Activated T-helper 1 cell treated with Interleukin-2 at 50 U/mL for 16 hours (primary cell): ENCODE measurements around the gene PDRG1.
"Not testable (repeated sequence)": the region's sequence is repeated elsewhere in the genome, so short reads cannot be mapped to it uniquely, and the experiment has no call there.

ENCODE experiments used
- DNase-seq: peaks from one replicate; pipeline ENCODE4 v3.0.0-alpha.2; 2020; ENCODE audit warnings: low read depth

PDRG1 gene

DNA sequence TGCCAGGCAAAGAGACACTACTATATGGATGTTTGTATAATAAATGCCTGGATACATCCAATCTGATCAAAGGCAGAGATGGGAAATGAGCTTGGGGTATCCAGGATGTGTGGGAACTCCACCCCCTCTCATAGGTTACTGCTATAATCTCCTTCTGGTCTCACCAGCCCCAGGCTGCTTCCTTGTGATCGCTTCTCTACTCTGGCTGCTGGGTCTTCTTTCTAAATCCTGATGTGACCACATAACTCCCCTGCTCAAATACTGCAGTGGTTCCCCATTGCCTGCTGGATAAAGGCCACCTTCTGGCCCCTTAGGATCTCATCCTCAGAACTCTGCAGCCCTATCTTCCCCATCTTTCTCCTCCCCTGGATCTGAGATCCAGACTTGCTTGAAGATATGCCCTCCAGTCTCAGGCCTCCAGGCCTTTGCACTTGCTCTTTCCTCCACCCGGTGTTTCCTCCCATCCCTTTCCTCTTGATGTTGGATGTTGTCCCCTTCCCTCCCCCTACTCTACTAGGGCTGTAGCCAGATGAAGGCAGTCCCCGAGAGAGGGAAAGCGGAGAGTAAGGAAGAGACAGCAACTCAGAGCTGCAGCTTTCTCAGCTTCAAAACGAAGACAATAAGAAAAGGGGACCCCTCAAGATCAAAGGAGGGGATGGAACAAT, 15.3 kb upstream of the PDRG1 start:
- no peak for DNase-seq

DNA sequence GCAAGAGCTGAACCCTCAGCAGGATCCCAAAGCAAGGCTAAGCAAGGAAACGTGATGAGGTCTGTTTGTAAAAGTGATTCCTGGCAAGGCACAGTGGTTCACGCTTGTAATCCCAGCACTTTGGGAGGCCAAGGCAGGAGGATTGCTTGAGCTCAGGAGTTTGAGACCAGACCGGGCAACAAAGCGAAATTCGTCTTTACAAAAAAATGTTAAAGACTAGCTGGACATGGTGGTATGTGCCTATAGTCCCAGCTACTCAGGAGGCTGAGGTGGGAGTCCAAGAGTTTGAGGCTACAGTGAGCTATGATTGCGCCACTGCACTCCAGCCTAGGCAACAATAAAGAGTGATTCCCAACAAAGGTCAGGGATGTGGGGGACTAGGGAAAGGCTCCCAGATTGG, 12.0 kb upstream of the PDRG1 start:
- DNase-seq = no peak

GRCh38 chr20:31962761-31963160, 10.9 kb upstream of the PDRG1 start:
- DNase-seq = no peak

DNA sequence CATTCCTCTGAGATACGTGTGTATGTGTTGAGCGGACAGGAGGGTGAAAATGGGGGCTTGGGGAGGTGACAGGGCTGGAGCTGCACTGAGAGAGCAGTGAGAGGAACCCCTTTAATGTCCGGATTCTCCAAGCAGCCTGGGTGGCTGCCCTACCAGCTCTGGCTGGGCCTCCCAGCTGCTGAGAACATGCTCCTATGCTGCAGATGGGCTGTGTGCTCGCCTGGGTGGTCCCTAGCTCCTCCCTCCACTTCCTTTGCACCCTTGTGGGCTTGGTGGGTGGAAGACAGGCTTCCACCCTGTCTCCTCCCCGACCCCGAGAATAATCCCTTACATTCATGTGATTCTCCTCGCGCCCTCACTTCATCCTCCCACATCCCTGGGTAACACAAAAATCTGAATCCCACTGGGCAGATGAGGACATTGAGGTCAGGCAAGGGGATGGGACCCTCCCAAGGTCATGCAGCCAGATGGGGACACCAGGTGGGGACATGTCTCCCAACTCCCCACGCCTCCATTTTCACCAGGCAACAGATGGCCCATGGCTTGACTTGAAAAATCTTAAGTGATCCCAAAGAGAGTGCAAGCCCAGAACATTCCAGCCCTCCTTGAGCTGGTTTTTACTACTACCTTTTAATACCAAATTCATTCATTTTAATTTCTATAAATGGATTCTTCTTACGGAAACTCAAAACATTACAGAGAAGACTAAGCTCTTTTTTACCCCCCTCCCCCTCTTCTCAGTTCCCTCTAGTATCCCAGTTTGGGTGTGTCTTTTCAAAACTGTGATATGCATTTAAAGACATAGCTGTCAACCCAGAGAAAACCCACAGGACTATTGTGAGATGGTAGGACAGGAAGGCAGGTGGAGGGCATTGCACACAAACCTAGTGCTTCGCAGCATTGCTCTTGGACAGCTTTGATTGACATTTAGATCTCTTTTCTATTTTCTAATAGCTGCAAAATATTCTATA, 5.0 kb upstream of the PDRG1 start:
- no peak for DNase-seq

DNA sequence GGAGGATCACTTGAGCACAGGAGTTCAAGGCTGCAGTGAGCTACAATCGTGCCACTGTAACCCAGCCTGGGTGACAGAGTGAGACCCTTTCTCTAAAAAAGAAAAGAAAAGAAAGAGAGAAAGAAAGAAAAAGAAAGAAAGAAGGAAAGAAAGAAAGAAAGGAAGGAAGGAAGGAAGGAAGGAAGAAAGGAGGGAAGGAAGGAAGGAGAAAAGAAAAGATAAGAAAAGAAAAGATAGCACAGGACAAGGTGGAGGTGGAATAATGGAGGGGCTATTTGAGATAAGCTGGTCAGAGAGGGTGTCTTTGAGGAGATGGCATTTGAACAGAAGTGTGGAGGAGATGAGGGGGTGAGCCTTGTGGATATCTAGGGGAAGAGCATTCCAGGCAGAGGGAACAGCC, 2.7 kb upstream of the PDRG1 start:
- DNase-seq = no peak

GRCh38 chr20:31953556-31954148, 1.8 kb upstream of the PDRG1 start:
- DNase-seq = no peak

DNA sequence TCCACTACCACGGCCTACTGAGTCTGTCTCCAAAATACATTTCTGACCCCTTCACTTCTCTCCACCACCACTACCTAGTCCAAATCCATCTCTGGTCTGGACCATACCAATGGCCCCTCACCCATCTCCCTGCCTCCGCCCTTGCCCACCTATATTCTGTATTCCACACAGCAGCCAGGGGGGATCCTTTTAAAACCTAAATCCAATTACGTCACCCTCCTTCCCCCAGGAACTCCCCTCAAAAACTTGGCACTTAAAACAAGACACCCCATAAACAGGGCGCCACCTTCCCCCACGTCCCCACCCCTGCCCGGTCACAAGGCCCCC, 680 bp downstream of the PDRG1 start:
- no peak for DNase-seq

DNA sequence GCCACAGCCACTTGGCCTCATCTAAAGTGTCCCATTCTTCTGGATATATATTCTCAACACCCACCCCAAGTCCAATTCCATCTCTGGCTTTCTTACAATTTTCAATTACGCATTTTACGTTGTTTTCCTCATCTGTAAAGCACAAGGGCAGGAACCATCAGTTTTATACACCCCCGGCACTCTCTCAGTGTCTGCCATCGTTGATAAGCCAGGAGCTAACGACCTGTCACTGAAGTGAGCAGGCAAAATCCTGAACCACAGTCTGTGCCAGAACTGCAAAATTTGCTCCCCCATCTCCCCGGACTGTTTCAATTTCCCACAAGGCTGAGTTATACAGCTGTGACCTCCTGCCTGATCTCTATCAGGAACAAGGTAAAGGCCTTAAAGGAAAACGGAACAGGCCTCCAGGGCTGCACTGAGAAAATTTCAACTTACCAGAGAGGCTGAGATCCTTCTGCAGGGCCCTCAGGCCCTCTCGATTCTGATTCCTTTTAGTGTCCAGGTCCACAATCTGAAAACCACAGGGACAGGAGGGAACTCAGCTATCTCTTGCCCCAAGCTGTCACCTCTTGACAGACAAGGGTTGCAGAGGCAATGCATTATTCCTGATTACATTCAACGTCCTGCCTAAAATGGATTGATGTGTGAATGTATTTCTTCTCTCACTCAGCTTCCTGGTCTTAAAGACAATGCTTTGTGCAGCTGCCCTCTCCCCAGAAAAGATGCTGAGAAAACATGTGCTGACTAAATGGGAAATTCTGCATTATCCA, 1.8 kb downstream of the PDRG1 start:
- no peak for DNase-seq

GRCh38 chr20:31948008-31948407, 3.8 kb downstream of the PDRG1 start:
- DNase-seq = no peak

DNA sequence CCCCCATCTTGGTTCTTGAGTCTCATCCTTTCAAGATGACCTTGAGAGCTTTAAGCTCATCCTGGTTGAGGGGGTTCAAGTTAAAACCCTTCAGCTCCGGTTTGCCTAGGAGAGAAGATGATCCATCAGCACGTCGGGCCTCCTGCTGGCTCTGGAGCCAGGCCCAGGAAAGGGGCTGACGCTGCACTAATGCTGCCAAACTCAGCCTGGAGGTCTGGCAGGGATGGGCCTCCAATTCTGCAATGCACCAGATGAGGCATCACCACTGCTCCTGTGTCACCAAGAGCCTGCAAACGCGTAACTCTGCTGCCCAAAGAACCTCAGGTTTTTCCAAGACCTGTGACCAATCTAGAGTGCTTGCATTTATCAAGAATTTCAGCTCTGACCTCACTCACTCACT, 6.1 kb downstream of the PDRG1 start:
- no peak for DNase-seq

GRCh38 chr20:31945319-31945718, 6.5 kb downstream of the PDRG1 start:
- DNase-seq = no peak

GRCh38 chr20:31943052-31943471, 8.8 kb downstream of the PDRG1 start:
- no peak for DNase-seq

DNA sequence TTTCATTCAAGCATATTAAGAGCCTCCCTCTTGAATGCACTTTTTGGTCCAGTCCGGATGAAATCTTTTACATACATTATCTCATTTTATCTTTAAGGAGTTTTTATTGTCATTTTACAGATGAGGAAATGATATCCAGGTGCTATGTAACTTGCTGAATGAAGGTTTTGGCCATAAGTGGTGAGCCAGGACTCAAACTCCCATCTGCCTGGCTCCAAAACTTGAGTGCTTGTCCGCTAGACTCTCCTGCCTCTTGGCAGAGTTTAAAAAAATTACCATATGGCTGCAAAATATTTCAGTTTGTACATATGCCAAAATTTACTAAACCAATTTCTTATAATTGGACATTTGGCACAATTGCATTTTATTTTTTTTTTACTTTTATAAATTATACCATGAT, 12.2 kb downstream of the PDRG1 start:
- no peak for DNase-seq

- no peak for DNase-seq
These were observed 14.0 kb downstream of the PDRG1 start for GRCh38 chr20:31937820-31938219.

DNA sequence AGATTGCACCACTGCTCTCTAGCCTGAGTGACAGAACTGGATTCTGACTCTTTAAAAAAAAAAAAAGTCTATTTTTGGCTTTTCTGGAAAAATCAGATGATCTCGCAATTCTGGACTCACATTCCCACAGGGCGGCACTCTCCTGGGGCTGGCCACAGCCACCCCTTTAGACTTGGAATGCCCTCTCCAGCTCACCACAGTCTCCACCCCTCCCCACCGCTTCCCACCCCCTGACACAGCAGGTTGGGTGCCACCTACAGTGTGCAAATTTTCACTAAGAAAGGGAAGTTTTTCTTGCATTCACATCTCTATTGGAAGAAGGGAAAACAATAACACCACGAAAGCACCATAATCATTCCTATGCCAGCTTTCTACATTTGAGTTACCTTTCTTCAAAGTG, 15.4 kb downstream of the PDRG1 start:
- no peak for DNase-seq

DNA sequence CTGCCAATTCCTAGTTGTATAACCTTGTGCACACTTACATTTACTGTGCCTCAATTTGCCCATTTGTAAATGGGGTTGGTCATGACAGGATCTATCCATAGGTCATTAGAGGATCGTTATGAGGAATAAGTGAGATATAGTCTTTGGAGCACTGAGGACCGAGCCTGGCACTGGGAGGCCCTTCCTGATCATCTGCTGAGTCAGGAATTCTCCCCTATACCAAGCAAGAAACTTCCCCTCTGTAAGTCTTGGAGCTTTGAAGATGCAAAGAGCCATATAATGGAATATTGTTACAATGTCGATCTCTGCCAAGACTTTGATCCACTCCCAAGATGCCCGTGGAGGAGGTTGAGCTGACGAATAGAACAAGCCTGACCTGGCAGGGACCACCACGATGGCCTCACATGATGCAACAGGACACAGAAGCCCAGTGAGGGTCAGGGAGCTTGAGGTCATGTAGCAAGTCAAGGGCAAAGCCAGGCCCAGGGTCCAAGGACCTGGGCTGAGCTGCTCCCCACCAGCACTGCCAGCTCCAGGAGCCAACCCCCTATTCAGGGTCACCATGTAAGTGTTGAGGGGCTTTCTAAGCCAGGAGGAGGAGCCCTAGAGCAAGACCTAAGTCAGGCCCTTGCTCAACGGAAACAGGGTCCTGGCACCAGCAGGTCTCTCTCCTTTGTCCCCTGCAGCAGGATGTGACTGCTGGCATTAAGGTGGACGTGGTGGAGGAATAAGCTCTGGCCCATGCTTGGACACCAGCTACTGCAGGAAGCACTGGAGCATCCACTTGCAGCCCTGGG, 16.7 kb downstream of the PDRG1 start:
- no peak for DNase-seq

GRCh38 chr20:31934491-31934890, 17.4 kb downstream of the PDRG1 start:
- no peak for DNase-seq

GRCh38 chr20:31933698-31934097, 18.1 kb downstream of the PDRG1 start:
- DNase-seq = no peak

GRCh38 chr20:31930779-31931178, 21.1 kb downstream of the PDRG1 start:
- no peak for DNase-seq

GRCh38 chr20:31929631-31930030, 22.2 kb downstream of the PDRG1 start:
- not testable (repeated sequence) for DNase-seq

GRCh38 chr20:31927627-31928159, 24.2 kb downstream of the PDRG1 start:
- no peak for DNase-seq
